Effector memory CD4-positive, alpha-beta T cell (primary cell): ENCODE data around the gene ATXN7.

ENCODE experiments used
- DNase-seq, 3 donors: peaks; one replicate each; pipeline ENCODE4 v3.0.0-alpha.2; 2020
- H3K27ac ChIP-seq: 2 replicates; pipeline ENCODE4 v1.7.0; 2013; ENCODE audit warnings: mild to moderate bottlenecking, low read length, moderate library complexity; ENCODE audit not compliant: insufficient read depth, poor library complexity, severe bottlenecking
- H3K27me3 ChIP-seq: replicated peaks from 2 replicates; pipeline ENCODE4 v1.7.0; 2013; ENCODE audit warnings: mild to moderate bottlenecking, low read length; ENCODE audit not compliant: insufficient read depth, control insufficient read depth, poor library complexity, severe bottlenecking
- H3K36me3 ChIP-seq: 2 replicates; pipeline ENCODE4 v1.7.0; 2013; ENCODE audit warnings: mild to moderate bottlenecking, low read length, moderate library complexity; ENCODE audit not compliant: control insufficient read depth, insufficient read depth
- H3K4me1 ChIP-seq: 2 replicates; pipeline ENCODE4 v1.7.0; 2013; ENCODE audit warnings: low read length, mild to moderate bottlenecking; ENCODE audit not compliant: control insufficient read depth, insufficient read depth, poor library complexity, severe bottlenecking
- H3K4me3 ChIP-seq: 2 replicates; pipeline ENCODE4 v1.7.0; 2013; ENCODE audit warnings: low read length, low read depth, mild to moderate bottlenecking; ENCODE audit not compliant: insufficient read depth, poor library complexity, severe bottlenecking
- H3K9me3 ChIP-seq: 2 replicates; pipeline ENCODE4 v1.7.0; 2013; ENCODE audit warnings: mild to moderate bottlenecking, low read length, moderate library complexity; ENCODE audit not compliant: control insufficient read depth

Gene ATXN7

DNA sequence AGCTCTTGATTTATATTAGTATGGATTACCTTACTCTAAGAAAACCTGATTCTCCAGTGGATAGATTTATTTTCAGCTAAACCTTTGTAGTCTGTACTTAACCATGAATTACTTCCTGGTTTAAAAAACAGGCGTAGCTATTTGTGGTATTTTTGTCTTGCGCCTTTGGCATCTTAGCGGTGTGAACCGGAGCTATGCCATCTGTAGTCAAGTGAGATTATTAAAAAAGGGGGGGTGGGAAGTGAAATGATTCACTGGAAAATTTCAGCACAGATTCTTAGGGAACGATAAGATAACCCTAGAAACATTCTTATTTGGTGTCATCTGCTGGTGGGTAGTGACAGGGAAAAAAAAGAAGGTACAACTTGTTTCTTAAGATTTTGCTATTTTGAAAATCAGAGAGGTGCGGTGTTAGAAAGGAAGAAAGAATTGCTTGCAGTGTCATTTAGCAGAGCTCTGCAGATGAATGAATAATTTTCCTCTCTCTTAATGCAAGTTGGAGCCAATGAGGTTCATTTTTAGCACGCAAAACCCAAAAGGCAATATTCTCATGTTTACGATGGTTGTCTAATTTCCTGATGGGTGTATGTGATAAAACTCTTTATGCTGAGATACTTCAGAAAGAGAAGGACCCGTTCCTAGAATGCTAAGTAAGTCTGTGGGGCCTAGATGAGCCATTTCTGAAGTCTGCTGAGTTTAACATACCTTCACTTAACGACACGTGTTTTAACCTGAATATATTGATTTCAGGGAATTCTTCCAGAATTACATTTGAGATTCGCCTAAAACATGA, 115.6 kb downstream of the ATXN7 start:
- H3K4me1 ChIP-seq: peaks cover 49% of the 10 kb centered on the region
- H3K36me3 ChIP-seq: peaks cover 31% of the 10 kb centered on the region
- peak; percentile 28 to 37 (median 32) for DNase-seq
- no peaks in the 10 kb centered on the region for H3K27me3 ChIP-seq
- no peaks in the 10 kb centered on the region for H3K9me3 ChIP-seq
- H3K27ac ChIP-seq: peak overlapping the region; percentile 68
- H3K4me3 ChIP-seq: peak overlapping the region; percentile 41

DNA sequence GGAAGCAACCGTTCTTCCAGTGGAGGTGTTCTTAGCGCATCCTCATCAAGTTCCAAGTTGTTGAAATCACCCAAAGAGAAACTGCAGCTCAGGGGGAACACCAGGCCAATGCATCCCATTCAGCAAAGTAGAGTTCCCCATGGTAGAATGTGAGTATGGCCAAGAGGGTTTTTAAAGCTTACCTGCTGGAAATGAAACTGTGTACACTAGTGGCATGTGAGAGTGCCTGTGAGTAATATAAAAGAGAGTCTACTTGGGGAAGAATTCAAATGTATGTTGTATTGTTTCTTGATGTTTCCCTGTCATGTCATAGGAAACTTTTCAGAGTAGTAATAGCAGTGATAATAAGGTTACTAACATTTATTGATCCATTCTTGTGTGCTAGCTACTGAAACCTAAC, 116.4 kb downstream of the ATXN7 start:
- no peak for DNase-seq
- Histone ChIP-seq H3K27ac (peak overlapping the region; percentile 68), H3K36me3 (peaks cover 37% of the 10 kb centered on the region), H3K27me3 (no peaks in the 10 kb centered on the region), H3K4me1 (peaks cover 49% of the 10 kb centered on the region), H3K9me3 (no peaks in the 10 kb centered on the region), H3K4me3 (peak overlapping the region; percentile 41)

DNA sequence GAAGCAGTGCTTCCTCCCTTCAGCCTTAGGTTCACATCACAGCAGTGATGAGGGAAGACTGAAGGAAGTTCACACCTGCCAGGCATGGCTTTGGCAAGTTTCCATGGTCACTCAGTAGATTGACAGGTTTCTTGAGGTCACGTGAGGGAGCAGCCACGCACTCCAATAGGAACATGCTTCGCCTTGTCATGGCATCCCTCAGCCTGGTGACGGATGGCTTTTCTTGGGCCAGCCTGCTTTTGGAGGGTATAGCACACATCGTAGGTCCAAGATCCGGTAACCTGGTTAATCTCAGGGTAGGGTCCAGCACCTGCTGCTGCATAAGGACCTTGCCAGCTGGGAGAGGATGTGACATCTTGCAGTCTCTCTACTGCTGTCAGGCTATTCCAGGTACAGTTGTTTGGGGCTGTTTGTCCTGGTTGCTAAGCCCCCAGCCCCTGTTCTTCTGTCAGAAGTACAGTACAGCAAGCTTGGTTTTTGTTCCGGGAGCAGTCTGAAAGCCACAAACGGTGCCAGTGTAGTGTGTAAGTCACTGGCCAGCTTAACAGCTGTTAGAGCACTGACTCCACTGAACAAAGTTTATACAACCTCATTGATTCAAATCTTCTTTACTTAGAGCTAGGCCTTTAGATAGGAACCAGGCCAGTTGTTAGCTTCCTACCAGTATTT, 117.3 kb downstream of the ATXN7 start:
- H3K4me1 ChIP-seq: peaks cover 44% of the 10 kb centered on the region
- H3K27ac ChIP-seq: peak overlapping the region; percentile 68
- peaks cover 47% of the 10 kb centered on the region for H3K36me3 ChIP-seq

DNA sequence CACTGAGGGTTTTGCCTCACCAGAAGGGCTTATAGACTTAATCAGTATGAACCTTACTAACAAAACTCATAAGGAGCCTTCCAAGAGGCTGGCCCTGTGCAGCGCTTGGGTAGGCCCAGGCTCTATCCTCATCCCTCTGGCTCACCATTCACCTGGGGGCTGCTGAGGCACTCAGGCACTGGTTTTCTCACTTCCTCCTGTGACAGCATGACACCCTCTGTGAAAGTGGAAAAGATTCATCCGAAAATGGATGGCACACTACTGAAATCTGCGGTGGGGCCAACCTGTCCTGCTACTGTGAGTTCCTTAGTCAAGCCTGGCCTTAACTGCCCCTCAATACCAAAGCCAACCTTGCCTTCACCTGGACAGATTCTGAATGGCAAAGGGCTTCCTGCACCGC, 118.3 kb downstream of the ATXN7 start:
- H3K9me3 ChIP-seq: no peaks in the 10 kb centered on the region
- peaks cover 34% of the 10 kb centered on the region for H3K4me1 ChIP-seq
- H3K36me3 ChIP-seq: peaks cover 56% of the 10 kb centered on the region
- H3K27ac ChIP-seq: peak overlapping the region; percentile 68
- H3K4me3 ChIP-seq: no peak overlapping the region
- DNase-seq: no peak
- no peaks in the 10 kb centered on the region for H3K27me3 ChIP-seq

More for the DNA sequence above, 117.3 kb downstream of the ATXN7 start:
- no peak for DNase-seq
- Histone ChIP-seq H3K9me3 (no peaks in the 10 kb centered on the region), H3K4me3 (no peak overlapping the region), H3K27me3 (no peaks in the 10 kb centered on the region)

DNA sequence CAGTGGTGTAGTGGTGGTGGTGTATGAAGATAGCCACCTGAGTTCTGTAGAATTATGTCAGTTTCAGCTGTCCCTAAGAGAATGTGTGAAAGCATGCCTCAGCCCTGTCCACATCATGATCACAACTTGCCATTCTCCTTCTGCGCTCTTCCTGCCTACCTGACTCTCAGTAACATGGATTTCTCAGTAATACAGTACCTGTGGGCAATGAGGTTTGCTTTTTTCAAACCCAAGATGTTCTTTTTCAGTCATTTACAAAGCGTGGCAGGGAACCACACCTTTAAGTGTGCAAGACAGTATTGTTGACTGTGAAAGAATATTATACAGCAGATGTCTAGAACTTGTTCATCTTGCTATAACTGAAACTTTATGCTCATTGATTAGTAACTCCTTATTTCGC, 120.7 kb downstream of the ATXN7 start:
- H3K4me3 ChIP-seq: no peak overlapping the region
- H3K4me1 ChIP-seq: peaks cover 22% of the 10 kb centered on the region
- H3K36me3 ChIP-seq: peaks cover 80% of the 10 kb centered on the region
- DNase-seq: no peak
- H3K27me3 ChIP-seq: no peaks in the 10 kb centered on the region
- H3K9me3 ChIP-seq: no peaks in the 10 kb centered on the region
- no peak overlapping the region for H3K27ac ChIP-seq

DNA sequence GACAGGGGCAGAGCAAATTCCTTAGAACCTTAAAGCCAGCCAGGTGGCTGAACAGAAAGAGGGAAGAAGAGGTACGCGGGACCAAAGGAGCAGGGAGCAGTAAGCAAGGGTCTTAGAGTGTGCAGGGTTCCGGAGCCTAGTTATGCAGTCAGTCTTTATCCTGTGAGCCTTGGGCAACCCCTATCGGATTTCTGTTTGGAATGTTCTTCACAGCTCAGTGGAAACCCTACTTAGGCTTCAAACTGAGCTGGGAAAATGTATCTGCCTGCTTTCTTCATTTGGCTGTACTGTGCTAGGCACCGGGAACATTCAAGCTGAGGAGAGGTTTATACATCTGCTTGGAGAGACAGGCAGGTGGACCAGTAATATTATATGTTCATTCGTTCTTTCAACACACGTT, 122.5 kb downstream of the ATXN7 start:
- Histone ChIP-seq H3K36me3 (peaks cover 85% of the 10 kb centered on the region), H3K9me3 (no peaks in the 10 kb centered on the region)

DNA sequence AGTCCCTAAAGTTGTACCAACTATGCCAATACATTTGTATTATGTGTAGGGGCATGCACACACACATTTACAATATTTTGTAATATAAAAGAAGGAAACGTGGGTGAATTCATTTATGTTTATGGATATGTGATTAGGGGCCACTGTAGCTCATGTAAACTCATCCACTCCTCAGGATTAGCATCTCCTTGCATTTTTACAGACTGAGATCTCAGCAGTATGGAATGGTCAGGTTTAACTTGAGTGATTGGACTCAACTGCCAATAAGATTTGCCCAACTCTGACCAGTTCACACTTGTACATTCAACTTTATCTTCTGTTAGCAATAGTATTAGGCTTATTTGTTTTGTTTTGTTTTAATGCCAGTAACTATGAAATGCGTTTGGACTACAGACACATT, 123.2 kb downstream of the ATXN7 start:
- H3K27me3 ChIP-seq: no peaks in the 10 kb centered on the region
- DNase-seq: no peak
- H3K36me3 ChIP-seq: peaks cover 85% of the 10 kb centered on the region
- no peaks in the 10 kb centered on the region for H3K9me3 ChIP-seq
- H3K27ac ChIP-seq: no peak overlapping the region
- peaks cover 6% of the 10 kb centered on the region for H3K4me1 ChIP-seq
- no peak overlapping the region for H3K4me3 ChIP-seq

More for the DNA sequence above, 122.5 kb downstream of the ATXN7 start:
- no peak overlapping the region for H3K27ac ChIP-seq
- no peak for DNase-seq
- no peak overlapping the region for H3K4me3 ChIP-seq
- H3K4me1 ChIP-seq: peaks cover 7% of the 10 kb centered on the region
- H3K27me3 ChIP-seq: no peaks in the 10 kb centered on the region

DNA sequence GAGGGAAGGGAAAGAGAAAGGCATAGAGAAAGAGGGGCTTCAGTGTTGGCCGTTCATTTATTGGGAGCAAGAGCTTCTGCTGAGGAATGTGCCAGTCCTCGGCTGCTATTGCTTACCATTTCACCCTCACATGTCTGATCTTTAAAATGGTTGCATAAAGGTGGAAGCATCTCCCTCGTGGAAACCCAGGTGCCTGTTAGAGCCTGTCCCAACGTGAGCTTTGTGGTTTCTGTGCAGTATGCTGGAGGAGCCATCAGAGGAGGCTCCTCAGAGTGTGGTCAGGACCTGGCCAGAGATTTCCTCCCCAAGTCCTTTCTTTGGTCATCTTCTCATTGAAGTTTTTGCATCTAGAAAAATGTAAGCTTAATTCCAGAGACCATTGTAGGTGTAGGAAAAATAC, 125.3 kb downstream of the ATXN7 start:
- DNase-seq: no peak
- no peaks in the 10 kb centered on the region for H3K27me3 ChIP-seq
- H3K4me1 ChIP-seq: no peaks in the 10 kb centered on the region
- no peaks in the 10 kb centered on the region for H3K9me3 ChIP-seq
- H3K27ac ChIP-seq: no peak overlapping the region
- H3K36me3 ChIP-seq: peaks cover 98% of the 10 kb centered on the region
- no peak overlapping the region for H3K4me3 ChIP-seq

DNA sequence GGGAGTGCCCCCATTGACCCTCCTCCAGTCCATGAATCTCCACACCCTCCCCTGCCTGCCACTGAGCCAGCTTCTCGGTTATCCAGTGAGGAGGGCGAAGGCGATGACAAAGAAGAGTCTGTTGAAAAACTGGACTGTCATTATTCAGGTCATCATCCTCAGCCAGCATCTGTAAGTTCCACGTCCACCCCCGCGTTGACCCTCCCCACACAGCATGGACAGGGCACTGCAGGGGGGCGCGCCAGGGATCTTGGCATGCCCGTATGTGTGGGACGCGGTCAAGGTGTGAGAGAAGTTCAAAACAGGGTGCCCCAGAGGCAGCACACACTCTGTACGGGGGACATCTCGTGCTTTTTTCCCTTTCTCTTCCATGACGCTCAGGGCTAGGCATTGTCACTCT, 126.5 kb downstream of the ATXN7 start:
- no peaks in the 10 kb centered on the region for H3K27me3 ChIP-seq
- no peak for DNase-seq
- H3K27ac ChIP-seq: peak overlapping the region; percentile 3
- no peak overlapping the region for H3K4me3 ChIP-seq
- no peaks in the 10 kb centered on the region for H3K9me3 ChIP-seq
- H3K36me3 ChIP-seq: peaks cover 99% of the 10 kb centered on the region
- H3K4me1 ChIP-seq: no peaks in the 10 kb centered on the region

DNA sequence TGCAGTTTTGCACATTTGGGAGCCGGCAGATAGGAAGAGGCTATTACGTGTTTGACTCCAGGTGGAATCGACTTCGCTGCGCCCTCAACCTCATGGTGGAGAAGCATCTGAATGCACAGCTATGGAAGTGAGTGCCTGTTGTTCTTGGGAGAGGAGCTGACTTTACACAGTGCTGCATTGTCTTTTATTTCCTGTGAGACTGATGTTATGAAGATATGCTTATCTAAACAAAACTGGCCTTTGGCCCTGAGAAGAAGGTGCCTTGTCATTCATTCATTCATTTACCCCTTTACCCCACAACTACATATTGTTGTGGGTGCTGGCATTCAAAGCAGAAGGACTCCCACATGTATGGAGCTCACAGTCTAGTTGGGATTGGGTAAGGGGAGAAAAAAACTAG, 127.1 kb downstream of the ATXN7 start:
- Histone ChIP-seq H3K4me1 (no peaks in the 10 kb centered on the region), H3K4me3 (no peak overlapping the region), H3K9me3 (no peaks in the 10 kb centered on the region), H3K36me3 (peaks cover 99% of the 10 kb centered on the region), H3K27ac (no peak overlapping the region), H3K27me3 (no peaks in the 10 kb centered on the region)
- no peak for DNase-seq
